SK-N-SH treated with all-trans-retinoic acid at 6 μM for 48 hours (cell line): ENCODE measurements around the gene MATR3.

Source experiments
- ATAC-seq: fragments of 200-7000 bp; cut with Tn5 transposase; 3 replicates; pipeline ENCODE4 v1.9.1; 2020; ENCODE audit warnings: mild to moderate bottlenecking, moderate library complexity
- ARNTL ChIP-seq: fragments of 450-650 bp; formaldehyde crosslinking; IDR thresholded peaks from 2 replicates; pipeline ENCODE4 v1.5.0; 2020; ENCODE audit warnings: low read depth, mild to moderate bottlenecking, moderate library complexity, borderline replicate concordance
- BACH2 ChIP-seq: fragments of 250-450 bp; sonication (Bioruptor Pico); IDR thresholded peaks from 2 replicates; pipeline ENCODE4 v1.9.0; 2021; ENCODE audit warnings: mild to moderate bottlenecking, borderline replicate concordance
- CSDC2 ChIP-seq: fragments of 250-450 bp; sonication (Bioruptor Pico); IDR thresholded peaks from 2 replicates; pipeline ENCODE4 v1.5.0; 2020; ENCODE audit warnings: mild to moderate bottlenecking, moderate library complexity
- ESRRG ChIP-seq: fragments of 250-450 bp; sonication (Bioruptor Pico); IDR thresholded peaks from 2 replicates; pipeline ENCODE4 v1.6.1; 2021; ENCODE audit warnings: mild to moderate bottlenecking
- GLIS3 ChIP-seq: fragments of 250-450 bp; sonication (Bioruptor Pico); IDR thresholded peaks from 2 replicates; pipeline ENCODE4 v1.5.0; 2020; ENCODE audit warnings: mild to moderate bottlenecking, moderate library complexity
- ISL1 ChIP-seq: fragments of 250-450 bp; sonication (Bioruptor Pico); IDR thresholded peaks from 2 replicates; pipeline ENCODE4 v2.1.2; 2022; ENCODE audit warnings: mild to moderate bottlenecking, moderate library complexity
- OSR1 ChIP-seq: fragments of 250-450 bp; sonication (Bioruptor Pico); IDR thresholded peaks from 2 replicates; pipeline ENCODE4 v1.8.0; 2022; ENCODE audit warnings: moderate library complexity, mild to moderate bottlenecking, inconsistent platforms
- PPARA ChIP-seq: fragments of 250-450 bp; sonication (Bioruptor Pico); IDR thresholded peaks from 2 replicates; pipeline ENCODE4 v1.5.0; 2020; ENCODE audit warnings: mild to moderate bottlenecking, borderline replicate concordance
- RARB ChIP-seq: fragments of 250-450 bp; sonication (Bioruptor Pico); IDR thresholded peaks from 2 replicates; pipeline ENCODE4 v1.8.0; 2021; ENCODE audit warnings: mild to moderate bottlenecking, moderate library complexity
- SNAI2 ChIP-seq: fragments of 250-450 bp; sonication (Bioruptor Pico); IDR thresholded peaks from 2 replicates; pipeline ENCODE4 v1.5.0; 2020; ENCODE audit warnings: mild to moderate bottlenecking, moderate library complexity
- TCF4 ChIP-seq: fragments of 250-450 bp; sonication (Bioruptor Pico); IDR thresholded peaks from 2 replicates; pipeline ENCODE4 v1.8.0; 2021; ENCODE audit warnings: mild to moderate bottlenecking, moderate library complexity, borderline replicate concordance
- TOX ChIP-seq: fragments of 250-450 bp; sonication (Bioruptor Pico); IDR thresholded peaks from 2 replicates; pipeline ENCODE4 v1.8.0; 2021; ENCODE audit warnings: mild to moderate bottlenecking, moderate library complexity, borderline replicate concordance
- ZC3H10 ChIP-seq: fragments of 250-450 bp; sonication (Bioruptor Pico); IDR thresholded peaks from 2 replicates; pipeline ENCODE4 v1.5.1; 2021; ENCODE audit warnings: mild to moderate bottlenecking, moderate library complexity
- ZFP3 ChIP-seq: fragments of 250-450 bp; sonication (Bioruptor Pico); IDR thresholded peaks from 2 replicates; pipeline ENCODE4 v1.5.0; 2020; ENCODE audit warnings: mild to moderate bottlenecking, moderate library complexity
- ZFP30 ChIP-seq: fragments of 450-650 bp; formaldehyde crosslinking; IDR thresholded peaks from 2 replicates; pipeline ENCODE4 v1.5.0; 2022; ENCODE audit warnings: mild to moderate bottlenecking, moderate library complexity
- ZNF70 ChIP-seq: fragments of 450-650 bp; formaldehyde crosslinking; IDR thresholded peaks from 2 replicates; pipeline ENCODE4 v1.5.0; 2020; ENCODE audit warnings: mild to moderate bottlenecking, moderate library complexity
- ZNF8 ChIP-seq: fragments of 450-650 bp; formaldehyde crosslinking; IDR thresholded peaks from 2 replicates; pipeline ENCODE4 v1.5.0; 2020; ENCODE audit warnings: mild to moderate bottlenecking, moderate library complexity
- TF ChIP-seq, protein P1 (sequence below): fragments of 250-450 bp; sonication (Bioruptor Pico); IDR thresholded peaks from 2 replicates; pipeline ENCODE4 v1.8.0; 2020; ENCODE audit warnings: mild to moderate bottlenecking, moderate library complexity, borderline replicate concordance
- TF ChIP-seq, protein P2 (sequence below): fragments of 250-450 bp; sonication (Bioruptor Pico); IDR thresholded peaks from 2 replicates; pipeline ENCODE4 v1.5.1; 2021; ENCODE audit warnings: mild to moderate bottlenecking, moderate library complexity
- TF ChIP-seq, protein P3 (sequence below): fragments of 250-450 bp; sonication (Bioruptor Pico); IDR thresholded peaks from 2 replicates; pipeline ENCODE4 v1.8.0; 2021; ENCODE audit warnings: low read depth, mild to moderate bottlenecking, moderate library complexity, borderline replicate concordance
- TF ChIP-seq, protein P4 (sequence below): fragments of 250-450 bp; sonication (Bioruptor Pico); IDR thresholded peaks from 2 replicates; pipeline ENCODE4 v1.5.1; 2020; ENCODE audit warnings: low read depth, mild to moderate bottlenecking, moderate library complexity

MATR3 gene

DNA sequence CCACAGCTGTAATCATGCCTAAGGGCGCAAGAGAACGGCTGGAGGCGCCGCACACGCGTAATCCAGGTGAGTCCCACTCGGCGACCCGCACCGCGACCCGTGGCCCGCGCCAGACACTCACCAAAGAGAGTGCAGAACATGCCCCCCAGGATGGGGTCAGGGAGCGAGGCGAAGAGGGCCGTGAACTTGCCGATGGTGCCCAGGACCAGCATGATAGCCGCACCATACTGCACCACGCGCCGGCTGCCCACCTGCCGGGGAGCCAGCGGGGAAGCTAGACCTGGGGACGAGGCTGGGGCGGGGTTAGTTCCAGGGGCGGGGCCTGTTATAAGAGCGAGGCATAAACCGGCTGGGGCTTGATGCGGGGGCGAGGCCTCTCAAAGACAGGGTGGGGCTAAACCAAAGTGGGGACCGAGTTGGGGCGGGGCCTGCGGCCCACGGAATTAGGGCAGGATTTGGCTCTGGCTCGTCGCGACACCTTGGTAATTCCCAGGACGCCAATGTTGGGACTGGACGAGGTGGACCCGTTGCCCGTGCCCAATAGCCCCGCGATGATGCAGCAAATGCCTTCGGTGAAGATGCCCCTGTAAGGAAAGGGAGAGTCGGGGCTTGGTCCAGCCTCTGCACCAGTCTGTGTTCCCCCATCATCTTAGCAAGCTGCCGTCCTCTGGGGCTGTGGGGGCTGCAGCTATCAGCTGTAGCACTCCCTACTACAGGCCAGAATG, 84.7 kb downstream of the MATR3 start:
- no peak for TF ChIP-seq CSDC2 (CRISPR knock-in tag)
- TF ChIP-seq ISL1 (CRISPR knock-in tag), result no peak
- TF ChIP-seq SNAI2 (CRISPR knock-in tag), result no peak
- ATAC-seq, result no peak

DNA sequence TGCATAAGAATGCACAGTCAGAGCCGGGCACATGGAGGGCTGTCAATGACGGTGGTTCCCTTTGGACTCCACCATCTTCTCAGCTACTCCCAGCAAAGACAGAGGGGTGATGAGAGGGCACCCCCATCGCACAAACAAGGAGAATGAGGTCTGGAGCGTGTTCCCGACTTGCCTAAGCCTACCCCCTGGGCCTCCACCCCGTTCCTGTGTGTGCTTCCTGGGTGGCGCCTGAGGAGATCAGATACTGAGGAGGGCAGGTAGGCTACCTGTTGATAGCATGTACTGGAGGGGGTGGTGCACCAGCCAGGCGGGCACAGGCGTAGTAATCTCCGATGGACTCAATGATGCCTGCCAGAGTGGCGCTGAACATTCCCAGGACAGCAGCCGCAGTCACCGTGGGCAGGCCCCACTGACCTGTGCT, 85.4 kb downstream of the MATR3 start:
- TF ChIP-seq ARNTL (CRISPR knock-in tag), result no peak
- TF ChIP-seq ZFP30 (CRISPR knock-in tag), result no peak
- no peak for TF ChIP-seq GLIS3
- TF ChIP-seq ZNF70, result no peak
- TF ChIP-seq, all 23 proteins: peak for 0
- no peak for ATAC-seq

DNA sequence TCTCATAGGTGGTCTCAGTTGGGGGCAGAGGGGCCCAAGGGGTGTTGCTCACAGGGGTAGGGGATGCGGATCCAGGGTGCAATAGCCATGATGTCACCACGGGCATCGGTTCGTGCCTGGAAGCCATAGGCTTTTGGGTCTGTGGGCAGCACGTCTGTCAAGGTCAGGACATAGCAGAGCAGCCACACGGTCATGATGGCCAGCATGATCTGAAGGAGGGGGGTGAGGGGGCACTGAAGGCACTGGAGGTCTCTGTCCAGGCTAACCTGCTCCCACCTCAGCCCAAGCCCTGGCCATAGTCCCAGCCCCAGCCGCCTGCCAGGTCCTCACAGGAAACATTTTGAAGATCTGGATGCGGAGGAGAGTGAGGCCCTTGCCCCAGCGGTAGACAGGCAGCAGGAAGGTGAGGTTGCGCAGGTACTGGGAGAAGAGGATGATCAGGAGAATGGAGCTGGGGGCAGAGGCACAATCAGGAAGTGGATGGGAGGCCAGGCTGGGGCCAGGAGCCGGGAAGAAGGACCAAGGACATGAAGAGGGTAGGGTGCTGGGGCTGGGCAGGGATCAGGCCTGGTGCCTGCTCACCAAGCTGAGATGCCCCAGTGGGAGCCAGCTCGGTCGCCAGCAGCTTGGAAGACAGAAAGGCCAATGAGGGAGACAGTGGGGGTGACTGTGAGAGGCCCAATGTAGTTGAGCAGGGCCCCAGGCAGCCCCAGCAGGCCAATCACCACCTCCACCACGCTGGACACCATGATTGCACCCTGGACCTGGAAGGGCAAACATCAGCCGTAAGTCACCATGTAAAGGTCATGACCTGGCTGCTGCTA, 86.3 kb downstream of the MATR3 start:
- TF ChIP-seq ZNF70 (no peak), OSR1 (no peak), ZFP30 (CRISPR knock-in tag) (no peak), PPARA (CRISPR knock-in tag) (no peak), TOX (no peak), ESRRG (no peak), ARNTL (CRISPR knock-in tag) (no peak), ZFP3 (CRISPR knock-in tag) (no peak), ZC3H10 (CRISPR knock-in tag) (no peak), RARB (CRISPR knock-in tag) (no peak), BACH2 (CRISPR knock-in tag) (no peak), SNAI2 (CRISPR knock-in tag) (no peak), ISL1 (CRISPR knock-in tag) (no peak), TCF4 (CRISPR knock-in tag) (no peak), ZNF8 (no peak)
- TF ChIP-seq, protein P1, sequence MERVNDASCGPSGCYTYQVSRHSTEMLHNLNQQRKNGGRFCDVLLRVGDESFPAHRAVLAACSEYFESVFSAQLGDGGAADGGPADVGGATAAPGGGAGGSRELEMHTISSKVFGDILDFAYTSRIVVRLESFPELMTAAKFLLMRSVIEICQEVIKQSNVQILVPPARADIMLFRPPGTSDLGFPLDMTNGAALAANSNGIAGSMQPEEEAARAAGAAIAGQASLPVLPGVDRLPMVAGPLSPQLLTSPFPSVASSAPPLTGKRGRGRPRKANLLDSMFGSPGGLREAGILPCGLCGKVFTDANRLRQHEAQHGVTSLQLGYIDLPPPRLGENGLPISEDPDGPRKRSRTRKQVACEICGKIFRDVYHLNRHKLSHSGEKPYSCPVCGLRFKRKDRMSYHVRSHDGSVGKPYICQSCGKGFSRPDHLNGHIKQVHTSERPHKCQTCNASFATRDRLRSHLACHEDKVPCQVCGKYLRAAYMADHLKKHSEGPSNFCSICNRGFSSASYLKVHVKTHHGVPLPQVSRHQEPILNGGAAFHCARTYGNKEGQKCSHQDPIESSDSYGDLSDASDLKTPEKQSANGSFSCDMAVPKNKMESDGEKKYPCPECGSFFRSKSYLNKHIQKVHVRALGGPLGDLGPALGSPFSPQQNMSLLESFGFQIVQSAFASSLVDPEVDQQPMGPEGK (CRISPR knock-in tag), result no peak
- TF ChIP-seq, protein P2, sequence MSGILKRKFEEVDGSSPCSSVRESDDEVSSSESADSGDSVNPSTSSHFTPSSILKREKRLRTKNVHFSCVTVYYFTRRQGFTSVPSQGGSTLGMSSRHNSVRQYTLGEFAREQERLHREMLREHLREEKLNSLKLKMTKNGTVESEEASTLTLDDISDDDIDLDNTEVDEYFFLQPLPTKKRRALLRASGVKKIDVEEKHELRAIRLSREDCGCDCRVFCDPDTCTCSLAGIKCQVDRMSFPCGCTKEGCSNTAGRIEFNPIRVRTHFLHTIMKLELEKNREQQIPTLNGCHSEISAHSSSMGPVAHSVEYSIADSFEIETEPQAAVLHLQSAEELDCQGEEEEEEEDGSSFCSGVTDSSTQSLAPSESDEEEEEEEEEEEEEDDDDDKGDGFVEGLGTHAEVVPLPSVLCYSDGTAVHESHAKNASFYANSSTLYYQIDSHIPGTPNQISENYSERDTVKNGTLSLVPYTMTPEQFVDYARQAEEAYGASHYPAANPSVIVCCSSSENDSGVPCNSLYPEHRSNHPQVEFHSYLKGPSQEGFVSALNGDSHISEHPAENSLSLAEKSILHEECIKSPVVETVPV, result no peak
- TF ChIP-seq, protein P3, sequence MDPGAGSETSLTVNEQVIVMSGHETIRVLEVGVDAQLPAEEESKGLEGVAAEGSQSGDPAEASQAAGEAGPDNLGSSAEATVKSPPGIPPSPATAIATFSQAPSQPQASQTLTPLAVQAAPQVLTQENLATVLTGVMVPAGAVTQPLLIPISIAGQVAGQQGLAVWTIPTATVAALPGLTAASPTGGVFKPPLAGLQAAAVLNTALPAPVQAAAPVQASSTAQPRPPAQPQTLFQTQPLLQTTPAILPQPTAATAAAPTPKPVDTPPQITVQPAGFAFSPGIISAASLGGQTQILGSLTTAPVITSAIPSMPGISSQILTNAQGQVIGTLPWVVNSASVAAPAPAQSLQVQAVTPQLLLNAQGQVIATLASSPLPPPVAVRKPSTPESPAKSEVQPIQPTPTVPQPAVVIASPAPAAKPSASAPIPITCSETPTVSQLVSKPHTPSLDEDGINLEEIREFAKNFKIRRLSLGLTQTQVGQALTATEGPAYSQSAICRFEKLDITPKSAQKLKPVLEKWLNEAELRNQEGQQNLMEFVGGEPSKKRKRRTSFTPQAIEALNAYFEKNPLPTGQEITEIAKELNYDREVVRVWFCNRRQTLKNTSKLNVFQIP (CRISPR knock-in tag), result no peak
- TF ChIP-seq, protein P4, sequence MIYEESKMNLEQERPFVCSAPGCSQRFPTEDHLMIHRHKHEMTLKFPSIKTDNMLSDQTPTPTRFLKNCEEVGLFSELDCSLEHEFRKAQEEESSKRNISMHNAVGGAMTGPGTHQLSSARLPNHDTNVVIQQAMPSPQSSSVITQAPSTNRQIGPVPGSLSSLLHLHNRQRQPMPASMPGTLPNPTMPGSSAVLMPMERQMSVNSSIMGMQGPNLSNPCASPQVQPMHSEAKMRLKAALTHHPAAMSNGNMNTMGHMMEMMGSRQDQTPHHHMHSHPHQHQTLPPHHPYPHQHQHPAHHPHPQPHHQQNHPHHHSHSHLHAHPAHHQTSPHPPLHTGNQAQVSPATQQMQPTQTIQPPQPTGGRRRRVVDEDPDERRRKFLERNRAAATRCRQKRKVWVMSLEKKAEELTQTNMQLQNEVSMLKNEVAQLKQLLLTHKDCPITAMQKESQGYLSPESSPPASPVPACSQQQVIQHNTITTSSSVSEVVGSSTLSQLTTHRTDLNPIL (CRISPR knock-in tag), result no peak
- ATAC-seq, result no peak
